Natural killer cell (primary cell): ENCODE measurements around the gene CHRNB4. TPM values are rescaled to one million over a fixed set of nuclear protein-coding genes. Genes with fewer than 3 reads are reported as not detected.

ENCODE experiments used
- ATAC-seq, 3 donors: fragments of 150-1000 bp in 2 of 3; fragments of 200-7000 bp in 1 of 3; cut with Tn5 transposase; 1 replicate in 1 of 3; 2 replicates in 2 of 3; pipeline ENCODE4 v1.10.0; 2021; ENCODE audit warnings: mild to moderate bottlenecking in 2 of 3, moderate library complexity in 2 of 3
- DNase-seq, 2 donors: peaks; one replicate each; pipeline versions ENCODE4 v3.0.0 to v3.0.0-alpha.2; 2013 to 2021; ENCODE audit warnings: mixed read lengths in 1 of 2
- H3K27ac ChIP-seq: one replicate; pipeline ENCODE4 v1.5.1; 2013; ENCODE audit warnings: mild to moderate bottlenecking, low read length
- H3K27me3 ChIP-seq: one replicate; pipeline ENCODE4 v1.6.1; 2013; ENCODE audit warnings: low read length; ENCODE audit not compliant: control insufficient read depth, insufficient read depth
- H3K36me3 ChIP-seq: one replicate; pipeline ENCODE4 v1.6.1; 2013; ENCODE audit warnings: low read length; ENCODE audit not compliant: control insufficient read depth, insufficient read depth
- H3K4me1 ChIP-seq: one replicate; pipeline ENCODE4 v1.6.1; 2013; ENCODE audit warnings: low read length; ENCODE audit not compliant: control insufficient read depth, insufficient read depth
- H3K4me3 ChIP-seq: one replicate; pipeline ENCODE4 v1.5.1; 2013; ENCODE audit warnings: low read length
- H3K9me3 ChIP-seq: one replicate; pipeline ENCODE4 v1.6.1; 2013; ENCODE audit warnings: low read length; ENCODE audit not compliant: control insufficient read depth, insufficient read depth
- H3K27ac Mint-ChIP-seq, 2 donors: one replicate each; pipeline ENCODE4 v1.8.0; 2022; ENCODE audit warnings: mild to moderate bottlenecking in 2 of 2, mixed read lengths in 2 of 2, moderate library complexity in 1 of 2
- H3K27me3 Mint-ChIP-seq, 2 donors: one replicate each; pipeline ENCODE4 v1.8.0; 2022; ENCODE audit warnings: low read depth in 2 of 2, mixed read lengths in 2 of 2
- H3K36me3 Mint-ChIP-seq: one replicate; pipeline ENCODE4 v1.8.0; 2022; ENCODE audit warnings: mixed read lengths
- H3K4me1 Mint-ChIP-seq, 2 donors: one replicate each; pipeline ENCODE4 v1.8.0; 2022; ENCODE audit warnings: mixed read lengths in 2 of 2
- H3K4me3 Mint-ChIP-seq: one replicate; pipeline ENCODE4 v1.8.0; 2022; ENCODE audit warnings: mild to moderate bottlenecking, moderate library complexity, mixed read lengths
- H3K9me3 Mint-ChIP-seq, 2 donors: one replicate each; pipeline ENCODE4 v1.8.0; 2022; ENCODE audit warnings: mixed read lengths in 2 of 2
- WGBS: methylation state at CpG from one replicate; pipeline ENCODE4 v1.1.7; 2013; ENCODE audit warnings: missing lambda C conversion rate; ENCODE audit not compliant: insufficient coverage; 5-methylcytosine and 5-hydroxymethylcytosine counted together
- intact Hi-C: fragments of 100-400 bp; cut with micrococcal nuclease; formaldehyde crosslinking; loops from one replicate; pipeline ENCODE4 v1.14.2; 2022
- total RNA-seq, 4 donors: library from RNA; stranded (reverse); fragments of 120-200 nt in 1 of 4; gene quantifications; one replicate each; pipeline versions ENCODE4 v1.2.3 to v1.2.4, GENCODE V29; 2013 to 2022
- TF ChIP-seq, protein P1 (sequence below): fragments of 200-600 bp; IDR thresholded peaks from one replicate; pipeline ENCODE4 v1.8.0; 2022; ENCODE audit warnings: antibody characterized with exemption

The CHRNB4 gene
- total RNA-seq, 3 donors from 2014 or later (not counting 1 experiment from before 2014, with no cell fraction given): not detected

DNA sequence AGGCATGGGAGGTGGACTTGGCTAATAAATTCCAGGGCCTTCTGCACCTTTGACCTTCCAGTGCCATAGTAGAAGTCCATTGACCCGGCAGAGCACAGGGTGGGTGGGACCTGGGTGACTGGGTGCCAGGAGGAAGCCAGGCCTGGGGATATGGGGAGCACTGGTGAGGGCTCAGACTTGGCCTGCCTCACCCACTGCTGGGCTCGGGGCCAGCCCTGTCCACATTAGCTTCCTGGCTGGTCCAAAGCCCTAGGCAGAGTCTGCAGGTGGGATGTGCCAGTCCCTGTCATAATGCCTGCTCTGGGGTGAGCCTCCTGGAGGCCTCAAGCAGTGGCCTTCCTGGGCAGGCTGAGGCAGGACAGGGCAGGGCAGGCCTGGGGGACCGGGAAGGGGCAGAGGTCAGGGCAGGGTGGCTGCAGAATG is 38.1 kb upstream of the CHRNB4 start:
- no peak overlapping the region for H3K27ac Mint-ChIP-seq
- Histone ChIP-seq H3K27ac (no peak overlapping the region), H3K9me3 (no peaks in the 10 kb centered on the region), H3K27me3 (no peaks in the 10 kb centered on the region), H3K4me3 (no peak overlapping the region), H3K4me1 (no peaks in the 10 kb centered on the region), H3K36me3 (no peaks in the 10 kb centered on the region)
- no peaks in the 10 kb centered on the region for H3K27me3 Mint-ChIP-seq
- intact Hi-C loops: no loop called here
- peak in 1 of 3 donors; percentile 24 for ATAC-seq
- H3K4me1 Mint-ChIP-seq: no peaks in the 10 kb centered on the region
- TF ChIP-seq, protein P1, sequence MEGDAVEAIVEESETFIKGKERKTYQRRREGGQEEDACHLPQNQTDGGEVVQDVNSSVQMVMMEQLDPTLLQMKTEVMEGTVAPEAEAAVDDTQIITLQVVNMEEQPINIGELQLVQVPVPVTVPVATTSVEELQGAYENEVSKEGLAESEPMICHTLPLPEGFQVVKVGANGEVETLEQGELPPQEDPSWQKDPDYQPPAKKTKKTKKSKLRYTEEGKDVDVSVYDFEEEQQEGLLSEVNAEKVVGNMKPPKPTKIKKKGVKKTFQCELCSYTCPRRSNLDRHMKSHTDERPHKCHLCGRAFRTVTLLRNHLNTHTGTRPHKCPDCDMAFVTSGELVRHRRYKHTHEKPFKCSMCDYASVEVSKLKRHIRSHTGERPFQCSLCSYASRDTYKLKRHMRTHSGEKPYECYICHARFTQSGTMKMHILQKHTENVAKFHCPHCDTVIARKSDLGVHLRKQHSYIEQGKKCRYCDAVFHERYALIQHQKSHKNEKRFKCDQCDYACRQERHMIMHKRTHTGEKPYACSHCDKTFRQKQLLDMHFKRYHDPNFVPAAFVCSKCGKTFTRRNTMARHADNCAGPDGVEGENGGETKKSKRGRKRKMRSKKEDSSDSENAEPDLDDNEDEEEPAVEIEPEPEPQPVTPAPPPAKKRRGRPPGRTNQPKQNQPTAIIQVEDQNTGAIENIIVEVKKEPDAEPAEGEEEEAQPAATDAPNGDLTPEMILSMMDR: no peak
- H3K9me3 Mint-ChIP-seq: no peaks in the 10 kb centered on the region
- H3K36me3 Mint-ChIP-seq: no peaks in the 10 kb centered on the region
- no peak for DNase-seq
- no peak overlapping the region for H3K4me3 Mint-ChIP-seq
- WGBS: 86% methylated on average over 3 of the region's 3 CpGs

DNA sequence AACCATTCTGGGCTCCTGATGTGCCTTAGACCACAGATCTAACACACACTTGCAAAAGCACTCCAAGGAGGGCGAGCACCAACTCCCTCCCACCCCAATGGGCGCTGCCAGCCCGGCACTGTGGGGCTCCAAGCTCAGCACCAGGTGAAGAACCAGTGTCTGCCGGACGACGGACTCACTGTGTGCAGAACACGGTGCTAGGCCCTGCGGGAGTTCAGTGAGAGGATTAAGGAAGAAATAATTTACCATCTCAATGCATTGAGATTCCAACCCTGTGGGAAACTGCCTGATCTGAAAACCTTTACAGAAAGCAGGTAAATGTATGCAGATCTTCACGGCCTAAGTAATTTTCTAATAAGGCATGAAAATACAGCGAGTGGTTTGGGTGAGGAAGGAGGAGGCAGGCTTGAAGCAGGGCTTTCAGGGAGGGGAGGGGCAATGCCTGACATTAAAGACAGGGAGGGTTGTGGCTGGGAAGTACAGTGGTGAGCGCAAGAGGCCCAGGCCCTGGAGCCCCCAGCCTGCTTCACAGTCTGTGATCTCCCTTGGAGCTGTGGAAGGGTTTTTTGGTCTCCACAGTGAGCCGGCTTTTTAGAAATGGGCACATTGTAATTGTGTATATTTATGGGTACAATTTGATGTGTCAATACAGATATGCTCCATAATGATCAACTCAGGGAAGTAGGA is 35.6 kb upstream of the CHRNB4 start:
- Histone ChIP-seq H3K27me3 (no peaks in the 10 kb centered on the region), H3K4me1 (no peaks in the 10 kb centered on the region), H3K27ac (no peak overlapping the region), H3K9me3 (no peaks in the 10 kb centered on the region), H3K4me3 (no peak overlapping the region), H3K36me3 (no peaks in the 10 kb centered on the region)
- Mint-ChIP-seq H3K27ac (no peak overlapping the region), H3K4me3 (no peak overlapping the region), H3K27me3 (no peaks in the 10 kb centered on the region), H3K36me3 (no peaks in the 10 kb centered on the region), H3K9me3 (no peaks in the 10 kb centered on the region), H3K4me1 (no peaks in the 10 kb centered on the region)
- TF ChIP-seq, protein P1: no peak
- ATAC-seq (no peak), DNase-seq (no peak)
- intact Hi-C loops: no loop called here
- WGBS: 91% methylated on average over 11 of the region's 12 CpGs

DNA sequence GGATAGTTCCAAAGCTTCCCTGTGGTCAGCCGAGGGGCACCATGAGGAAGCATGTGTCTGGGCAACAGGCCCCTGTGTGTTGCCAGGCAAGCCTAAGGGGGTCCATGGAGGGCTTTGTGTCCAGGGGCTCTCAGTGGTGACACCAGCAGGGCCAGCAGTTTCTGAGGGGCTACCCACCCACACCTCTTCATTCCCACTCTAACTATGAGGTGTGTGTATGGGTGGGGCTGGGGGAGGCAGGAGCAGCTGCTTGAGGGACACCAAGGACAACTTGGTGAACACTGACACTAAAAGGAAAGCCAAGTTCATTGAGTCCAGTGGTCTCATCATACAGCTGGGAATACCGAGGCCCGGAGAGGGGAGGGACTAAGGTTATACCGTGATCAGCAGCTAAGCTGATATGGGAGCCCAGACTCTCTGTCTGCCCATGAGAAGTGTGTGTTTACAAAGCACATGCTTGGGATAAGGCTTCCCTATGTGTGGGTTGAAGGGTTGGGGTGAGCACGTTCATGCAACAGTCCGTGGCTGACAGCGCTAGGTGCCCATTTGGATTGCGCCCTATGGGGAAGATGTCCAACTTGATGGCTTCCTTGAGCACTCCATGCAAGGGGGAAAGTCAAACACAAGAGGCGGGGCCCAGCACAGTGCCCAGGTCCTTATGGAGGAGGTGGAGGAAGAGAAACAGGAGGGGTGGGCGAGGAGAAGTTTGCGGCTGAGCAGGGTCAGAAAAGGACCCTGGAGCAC is 34.8 kb upstream of the CHRNB4 start:
- H3K4me3 ChIP-seq: no peak overlapping the region
- H3K27me3 ChIP-seq: no peaks in the 10 kb centered on the region
- H3K4me3 Mint-ChIP-seq: no peak overlapping the region
- H3K27ac Mint-ChIP-seq: no peak overlapping the region
- no peaks in the 10 kb centered on the region for H3K27me3 Mint-ChIP-seq
- H3K36me3 Mint-ChIP-seq: no peaks in the 10 kb centered on the region
- TF ChIP-seq, protein P1: no peak
- no peak overlapping the region for H3K27ac ChIP-seq
- 95% methylated on average over 11 of the region's 11 CpGs for WGBS
- H3K4me1 Mint-ChIP-seq: no peaks in the 10 kb centered on the region
- DNase-seq (no peak), ATAC-seq (no peak)
- H3K9me3 Mint-ChIP-seq: no peaks in the 10 kb centered on the region
- H3K36me3 ChIP-seq: no peaks in the 10 kb centered on the region
- no peaks in the 10 kb centered on the region for H3K4me1 ChIP-seq
- intact Hi-C loops: no loop called here
- H3K9me3 ChIP-seq: no peaks in the 10 kb centered on the region
